Stomach (tissue), 9 donors: ENCODE measurements around the gene KDM4B. TPM values are rescaled to one million over a fixed set of nuclear protein-coding genes. Genes with fewer than 3 reads are reported as not detected.

Source experiments
- DNase-seq, 2 donors: peaks; one replicate each; pipeline versions ENCODE4 v3.0.0 to v3.0.0-alpha.2; 2013 to 2019
- H3K27ac ChIP-seq, 5 donors: fragments of 200-600 bp in 4 of 5; sonication (generic) in 4 of 5; one replicate each; pipeline ENCODE4 v1.5.1; 2013 to 2019; ENCODE audit warnings: mild to moderate bottlenecking in 1 of 5, moderate library complexity in 1 of 5
- H3K27me3 ChIP-seq, 3 donors: fragments of 200-600 bp; sonication (generic); one replicate each; pipeline ENCODE4 v1.5.1; 2017 to 2019; ENCODE audit warnings: mixed run types in 1 of 3
- H3K36me3 ChIP-seq, 4 donors: fragments of 200-600 bp; sonication (generic); 1 replicate in 3 of 4; 2 replicates in 1 of 4; pipeline ENCODE4 v1.5.1; 2016 to 2019
- H3K4me1 ChIP-seq, 4 donors: fragments of 200-600 bp; sonication (generic); one replicate each; pipeline ENCODE4 v1.5.1; 2016 to 2019
- H3K4me3 ChIP-seq, 4 donors: fragments of 200-600 bp; sonication (generic) in 3 of 4; one replicate each; pipeline ENCODE4 v1.5.1; 2016 to 2019; ENCODE audit warnings: mild to moderate bottlenecking in 1 of 4
- H3K9me3 ChIP-seq, 4 donors: fragments of 200-600 bp; sonication (generic); one replicate each; pipeline ENCODE4 v1.5.1; 2016 to 2019
- EP300 ChIP-seq: sonication (generic); formaldehyde crosslinking; IDR thresholded peaks from one replicate; pipeline ENCODE4 v1.6.1; 2017; ENCODE audit warnings: antibody characterized with exemption
- POLR2A ChIP-seq, 4 donors: fragments of 450-650 bp; IDR thresholded peaks; one replicate each; pipeline ENCODE4 v1.6.1; 2016; ENCODE audit warnings: antibody characterized with exemption in 4 of 4, control low read depth in 2 of 4, mild to moderate bottlenecking in 1 of 4, moderate library complexity in 1 of 4
- POLR2AphosphoS5 ChIP-seq, 3 donors: sonication (generic); formaldehyde crosslinking; IDR thresholded peaks; one replicate each; pipeline ENCODE4 v1.6.1; 2016; ENCODE audit warnings: antibody characterized with exemption in 3 of 3
- WGBS, 5 donors: extraction: QIAGEN DNeasy Blood & Tissue Kit in 3 of 5; methylation state at CpG; one replicate each; pipeline versions ENCODE4 v1.1.5 to v1.1.7; 2013 to 2018; 5-methylcytosine and 5-hydroxymethylcytosine counted together
- intact Hi-C: fragments of 100-400 bp; cut with DNase I; formaldehyde crosslinking; loops from one replicate; pipeline ENCODE4 v1.15.1; 2023; ENCODE audit warnings: low total_unique reads
- polyA plus RNA-seq, 3 donors: library from polyadenylated mRNA; stranded (reverse); fragments of 200-250 nt; gene quantifications; one replicate each; pipeline ENCODE4 v1.2.3, GENCODE V29; 2013
- total RNA-seq, 5 donors: library from RNA; depleted of rRNA; stranded (reverse); fragments of >200 nt; gene quantifications; one replicate each; pipeline versions ENCODE4 v1.1.0 to v1.2.3, GENCODE V29; 2014 to 2016
- TF ChIP-seq, protein P1 (sequence below), 7 experiments: fragments of 450-650 bp in 4 of 7; fragments of 200-600 bp in 3 of 7; sonication (generic) in 3 of 7; IDR thresholded peaks; one replicate each; pipeline ENCODE4 v1.5.1; 2016 to 2019; ENCODE audit warnings: antibody characterized with exemption in 7 of 7, control low read depth in 2 of 7, mild to moderate bottlenecking in 1 of 7
- donor health status: healthy with polysubstance abuse.
- donor health status: Bipolar disorder and iron deficiency.
- donor health status: healthy.

The KDM4B gene
- total and polyA plus RNA-seq, 8 donors, result 5.2 to 202 (median 29.4) TPM

DNA sequence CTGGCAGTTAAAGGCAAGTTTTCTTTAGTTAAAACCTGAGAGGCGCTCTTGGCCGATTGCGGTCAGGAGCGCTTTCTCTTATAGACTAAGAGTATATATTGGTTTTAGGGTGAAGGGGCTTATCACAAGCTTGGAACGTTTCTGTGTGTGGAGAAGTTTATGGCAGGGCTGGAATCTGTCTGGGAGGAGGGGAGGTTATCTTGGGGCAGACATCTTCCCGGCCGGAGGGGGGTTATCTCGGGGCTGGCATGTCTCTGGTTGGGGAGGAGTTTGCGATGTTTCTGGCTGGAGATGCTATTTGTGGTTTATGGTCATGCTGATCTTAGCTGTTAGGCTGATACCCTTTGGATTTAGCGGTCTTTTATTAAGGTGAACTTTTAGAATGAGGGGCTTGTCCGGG, 18.3 kb downstream of the KDM4B start:
- Histone ChIP-seq H3K27ac (no peak overlapping the region), H3K4me3 (no peak overlapping the region), H3K9me3 (no peaks in the 10 kb centered on the region), H3K36me3 (peaks cover 0 to 17% (median 8%) of the 10 kb centered on the region in 4 donors), H3K27me3 (no peaks in the 10 kb centered on the region), H3K4me1 (peaks cover 4 to 74% (median 47%) of the 10 kb centered on the region in 4 donors)
- DNase-seq, result no peak
- intact Hi-C loops, result no loop called here
- no peak for TF ChIP-seq EP300
- TF ChIP-seq, protein P1, sequence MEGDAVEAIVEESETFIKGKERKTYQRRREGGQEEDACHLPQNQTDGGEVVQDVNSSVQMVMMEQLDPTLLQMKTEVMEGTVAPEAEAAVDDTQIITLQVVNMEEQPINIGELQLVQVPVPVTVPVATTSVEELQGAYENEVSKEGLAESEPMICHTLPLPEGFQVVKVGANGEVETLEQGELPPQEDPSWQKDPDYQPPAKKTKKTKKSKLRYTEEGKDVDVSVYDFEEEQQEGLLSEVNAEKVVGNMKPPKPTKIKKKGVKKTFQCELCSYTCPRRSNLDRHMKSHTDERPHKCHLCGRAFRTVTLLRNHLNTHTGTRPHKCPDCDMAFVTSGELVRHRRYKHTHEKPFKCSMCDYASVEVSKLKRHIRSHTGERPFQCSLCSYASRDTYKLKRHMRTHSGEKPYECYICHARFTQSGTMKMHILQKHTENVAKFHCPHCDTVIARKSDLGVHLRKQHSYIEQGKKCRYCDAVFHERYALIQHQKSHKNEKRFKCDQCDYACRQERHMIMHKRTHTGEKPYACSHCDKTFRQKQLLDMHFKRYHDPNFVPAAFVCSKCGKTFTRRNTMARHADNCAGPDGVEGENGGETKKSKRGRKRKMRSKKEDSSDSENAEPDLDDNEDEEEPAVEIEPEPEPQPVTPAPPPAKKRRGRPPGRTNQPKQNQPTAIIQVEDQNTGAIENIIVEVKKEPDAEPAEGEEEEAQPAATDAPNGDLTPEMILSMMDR (IDR thresholded peaks at IDR 0.05), result no peak
- 54 to 61% (median 57%) methylated on average over 11 of the region's 11 CpGs for WGBS, 5 donors

- Histone ChIP-seq H3K27ac (peak overlapping the region in 2 of 5 donors; percentile 25 to 59), H3K4me3 (no peak overlapping the region), H3K4me1 (peaks cover 4 to 74% (median 47%) of the 10 kb centered on the region in 4 donors), H3K9me3 (no peaks in the 10 kb centered on the region), H3K27me3 (no peaks in the 10 kb centered on the region), H3K36me3 (peaks cover 0 to 17% (median 8%) of the 10 kb centered on the region in 4 donors)
- intact Hi-C loops, result no loop called here
- TF ChIP-seq POLR2A (IDR thresholded peaks at IDR 0.05), result no peak
- DNase-seq, result no peak
- 82 to 88% (median 87%) methylated on average over 17 to 24 of the region's 24 CpGs for WGBS, 5 donors
These were observed 18.9 kb downstream of the KDM4B start for GRCh38 chr19:4987692-4988370.

DNA sequence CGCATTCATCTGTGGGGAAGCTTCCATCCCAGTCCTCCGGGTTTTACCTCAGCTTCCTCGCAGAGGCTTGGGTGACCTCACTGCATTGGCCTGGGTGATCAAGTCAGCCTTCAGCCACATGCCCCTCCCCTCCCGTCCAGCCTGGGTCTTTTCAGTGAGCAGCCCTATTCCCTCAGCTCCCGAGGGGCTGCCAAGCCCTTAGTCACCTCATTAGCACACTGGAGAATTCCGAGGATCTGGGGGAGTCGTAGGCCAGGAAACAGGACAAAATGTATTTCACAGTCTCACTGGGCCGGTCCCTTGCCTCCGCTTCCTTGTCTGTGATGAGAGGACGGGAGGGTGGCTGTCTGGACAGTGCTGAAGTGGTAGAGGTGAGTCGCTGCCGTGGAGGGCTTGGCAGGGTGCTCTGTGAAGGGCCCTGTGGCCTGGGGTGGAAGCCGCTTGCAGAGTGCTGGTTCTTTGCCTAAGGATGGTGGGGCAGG, 19.9 kb downstream of the KDM4B start:
- Histone ChIP-seq H3K4me3 (no peak overlapping the region), H3K27ac (peak overlapping the region in 4 of 5 donors; percentile 25 to 72 (median 46)), H3K27me3 (no peaks in the 10 kb centered on the region), H3K36me3 (peaks cover 0 to 9% (median 2%) of the 10 kb centered on the region in 4 donors), H3K4me1 (peaks cover 4 to 67% (median 43%) of the 10 kb centered on the region in 4 donors), H3K9me3 (no peaks in the 10 kb centered on the region)
- intact Hi-C loops, result no loop called here
- DNase-seq, result peak in 1 of 2 donors; percentile 45
- WGBS, 5 donors, result 65 to 80% (median 73%) methylated on average over 12 to 13 of the region's 13 CpGs
- TF ChIP-seq POLR2A (IDR thresholded peaks at IDR 0.05) (no peak), POLR2AphosphoS5 (IDR thresholded peaks at IDR 0.05) (peak in 1 of 3 donors; percentile 41)

DNA sequence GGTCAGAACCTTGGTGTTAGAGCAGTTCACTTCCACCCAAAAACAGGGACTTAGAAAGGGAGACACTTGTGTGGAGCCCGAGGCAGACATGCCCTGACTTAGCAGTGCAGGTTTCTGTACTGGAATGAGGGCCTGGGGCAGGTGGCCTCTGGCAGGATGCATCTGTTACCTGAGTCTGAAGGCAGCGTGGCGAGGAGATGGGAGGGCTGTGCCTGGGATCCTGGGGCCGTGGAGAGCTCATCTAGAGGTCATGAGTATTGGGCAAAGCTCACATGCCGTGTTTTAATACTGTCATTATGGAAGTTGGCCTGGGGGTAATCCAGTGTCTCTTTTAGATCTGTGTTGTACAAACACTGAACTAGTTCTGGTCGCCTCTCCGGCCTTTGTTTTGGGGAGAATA, 21.4 kb downstream of the KDM4B start:
- Histone ChIP-seq H3K27ac (no peak overlapping the region), H3K36me3 (peaks cover 0 to 6% (median 0%) of the 10 kb centered on the region in 4 donors), H3K9me3 (no peaks in the 10 kb centered on the region), H3K4me1 (peaks cover 4 to 54% (median 35%) of the 10 kb centered on the region in 4 donors), H3K27me3 (no peaks in the 10 kb centered on the region), H3K4me3 (no peak overlapping the region)
- intact Hi-C loops, result no loop called here
- no peak for TF ChIP-seq EP300
- TF ChIP-seq POLR2AphosphoS5 (IDR thresholded peaks at IDR 0.05), result no peak
- TF ChIP-seq, protein P1 (IDR thresholded peaks at IDR 0.05), result no peak
- TF ChIP-seq POLR2A (IDR thresholded peaks at IDR 0.05), result no peak
- WGBS, 5 donors, result 73 to 83% (median 81%) methylated on average over 7 of the region's 7 CpGs
- DNase-seq, result no peak

- Histone ChIP-seq H3K27me3 (no peaks in the 10 kb centered on the region), H3K4me1 (peaks cover 4 to 42% (median 26%) of the 10 kb centered on the region in 4 donors), H3K36me3 (peaks cover 0 to 17% (median 7%) of the 10 kb centered on the region in 4 donors), H3K9me3 (no peaks in the 10 kb centered on the region), H3K27ac (no peak overlapping the region), H3K4me3 (no peak overlapping the region)
- intact Hi-C loops, result no loop called here
- no peak for DNase-seq
- WGBS, 5 donors, result 38 to 85% (median 75%) methylated on average over 9 of the region's 9 CpGs
- TF ChIP-seq POLR2AphosphoS5 (IDR thresholded peaks at IDR 0.05) (no peak), EP300 (no peak), POLR2A (IDR thresholded peaks at IDR 0.05) (no peak)
- TF ChIP-seq, protein P1 (IDR thresholded peaks at IDR 0.05), result no peak
These were observed 22.6 kb downstream of the KDM4B start for GRCh38 chr19:4991538-4991937.
